Raji (cell line): Measurements from ENCODE around the gene RNU6-9.

ENCODE experiments used
- POLR2A ChIP-seq: IDR thresholded peaks from 2 replicates; pipeline ENCODE4 v1.6.1; 2011; ENCODE audit warnings: low read depth, low read length, control low read depth; ENCODE audit not compliant: insufficient read depth

RNU6-9 gene

DNA sequence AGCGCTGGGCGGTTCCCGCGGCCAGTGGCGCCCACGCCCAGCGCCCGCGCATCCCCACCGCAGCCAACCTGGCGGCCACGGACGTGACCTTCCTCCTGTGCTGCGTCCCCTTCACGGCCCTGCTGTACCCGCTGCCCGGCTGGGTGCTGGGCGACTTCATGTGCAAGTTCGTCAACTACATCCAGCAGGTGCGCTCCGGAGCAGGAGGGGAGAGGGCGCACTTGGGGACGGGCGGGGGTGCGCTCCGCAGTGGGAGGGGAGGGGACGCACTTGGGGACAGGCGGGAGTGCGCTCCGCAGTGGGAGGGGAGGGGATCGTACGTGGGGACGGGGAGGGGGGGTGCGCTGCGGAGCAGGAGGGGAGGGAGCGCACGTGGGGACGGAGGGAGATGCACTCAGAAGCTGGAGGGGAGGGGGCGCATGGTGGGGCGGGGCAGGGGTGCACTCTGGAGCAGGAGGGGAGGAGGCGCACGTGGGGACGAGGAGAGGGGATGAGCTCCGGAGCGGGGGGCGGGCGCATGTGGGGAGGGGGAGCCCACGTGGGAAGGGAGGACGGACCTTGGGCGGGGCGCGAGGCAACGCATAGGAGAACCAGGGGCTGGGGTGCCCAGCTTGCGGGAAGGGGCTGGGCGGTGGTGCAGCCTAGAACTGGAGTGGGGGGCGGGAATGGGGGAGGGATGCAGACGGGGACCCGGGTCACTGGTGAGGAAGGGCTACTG lies 25.4 kb downstream of the RNU6-9 start:
- no peak for TF ChIP-seq POLR2A

DNA sequence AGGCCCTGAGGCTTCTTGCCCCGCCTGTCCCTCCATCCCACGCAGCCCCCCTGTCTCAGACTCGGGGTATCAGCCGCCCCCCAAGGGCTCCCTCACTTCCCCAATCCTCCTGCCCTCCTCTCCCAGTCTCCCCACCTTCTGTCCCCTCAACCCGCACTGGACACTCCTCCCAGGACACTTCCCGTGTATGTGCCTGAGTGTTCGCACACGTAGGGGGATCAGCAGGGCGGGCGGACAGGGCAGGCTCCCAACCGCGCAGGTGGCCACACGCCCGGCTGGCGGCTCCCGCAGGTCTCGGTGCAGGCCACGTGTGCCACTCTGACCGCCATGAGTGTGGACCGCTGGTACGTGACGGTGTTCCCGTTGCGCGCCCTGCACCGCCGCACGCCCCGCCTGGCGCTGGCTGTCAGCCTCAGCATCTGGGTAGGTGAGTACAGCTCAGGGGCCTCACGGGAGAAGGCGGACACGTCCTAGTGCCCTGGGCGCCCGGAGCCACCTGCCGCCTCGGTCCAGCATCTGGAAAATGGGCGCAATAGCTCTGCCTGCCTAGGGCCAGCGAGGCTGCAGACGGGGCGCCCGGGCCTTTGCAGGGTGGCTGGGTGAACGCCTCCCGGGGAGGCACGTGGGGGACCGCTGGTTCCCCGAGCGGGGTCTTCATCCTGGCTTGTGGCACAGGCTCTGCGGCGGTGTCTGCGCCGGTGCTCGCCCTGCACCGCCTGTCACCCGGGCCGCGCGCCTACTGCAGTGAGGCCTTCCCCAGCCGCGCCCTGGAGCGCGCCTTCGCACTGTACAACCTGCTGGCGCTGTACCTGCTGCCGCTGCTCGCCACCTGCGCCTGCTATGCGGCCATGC lies 26.1 kb downstream of the RNU6-9 start:
- TF ChIP-seq POLR2A: no peak

DNA sequence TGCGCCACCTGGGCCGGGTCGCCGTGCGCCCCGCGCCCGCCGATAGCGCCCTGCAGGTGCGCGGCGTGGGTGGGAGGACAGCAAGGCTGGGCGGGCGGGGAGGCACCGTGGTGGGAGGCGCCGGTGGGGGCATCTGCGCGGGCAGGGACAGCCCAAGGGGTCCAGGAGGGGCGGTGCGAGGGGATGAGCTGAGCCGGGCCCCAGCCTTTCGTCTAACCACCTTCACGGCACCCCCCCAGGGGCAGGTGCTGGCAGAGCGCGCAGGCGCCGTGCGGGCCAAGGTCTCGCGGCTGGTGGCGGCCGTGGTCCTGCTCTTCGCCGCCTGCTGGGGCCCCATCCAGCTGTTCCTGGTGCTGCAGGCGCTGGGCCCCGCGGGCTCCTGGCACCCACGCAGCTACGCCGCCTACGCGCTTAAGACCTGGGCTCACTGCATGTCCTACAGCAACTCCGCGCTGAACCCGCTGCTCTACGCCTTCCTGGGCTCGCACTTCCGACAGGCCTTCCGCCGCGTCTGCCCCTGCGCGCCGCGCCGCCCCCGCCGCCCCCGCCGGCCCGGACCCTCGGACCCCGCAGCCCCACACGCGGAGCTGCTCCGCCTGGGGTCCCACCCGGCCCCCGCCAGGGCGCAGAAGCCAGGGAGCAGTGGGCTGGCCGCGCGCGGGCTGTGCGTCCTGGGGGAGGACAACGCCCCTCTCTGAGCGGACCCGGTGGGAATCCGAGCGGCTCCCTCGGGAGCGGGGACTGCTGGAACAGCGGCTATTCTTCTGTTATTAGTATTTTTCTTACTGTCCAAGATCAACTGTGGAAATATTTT lies 27.0 kb downstream of the RNU6-9 start:
- TF ChIP-seq POLR2A: no peak

DNA sequence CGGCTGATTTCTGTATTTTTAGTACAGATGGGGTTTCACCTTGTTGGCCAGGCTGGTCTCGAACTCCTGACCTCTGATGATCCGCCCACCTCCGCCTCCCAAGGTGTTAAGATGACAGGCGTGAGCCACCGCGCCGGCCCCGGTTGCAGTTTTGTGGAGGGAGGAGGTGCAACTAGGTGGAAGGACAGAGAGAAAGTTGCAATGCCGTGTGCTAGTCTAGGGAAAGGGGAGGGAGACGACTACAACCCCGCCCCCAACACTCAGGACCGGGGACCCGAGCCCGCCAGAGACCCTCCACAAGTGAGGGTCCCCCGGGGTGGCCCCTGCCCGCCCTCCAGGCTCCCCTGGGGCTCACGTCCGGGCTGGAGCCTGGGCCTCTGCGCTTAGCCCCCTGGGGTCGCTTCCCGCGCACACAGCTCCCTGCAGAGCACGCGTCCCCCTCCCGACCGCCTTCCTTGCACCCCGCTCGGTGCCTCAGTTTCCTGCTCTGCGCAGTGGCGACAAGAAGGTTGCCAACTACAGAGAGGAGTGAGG lies 31.3 kb downstream of the RNU6-9 start:
- no peak for TF ChIP-seq POLR2A

DNA sequence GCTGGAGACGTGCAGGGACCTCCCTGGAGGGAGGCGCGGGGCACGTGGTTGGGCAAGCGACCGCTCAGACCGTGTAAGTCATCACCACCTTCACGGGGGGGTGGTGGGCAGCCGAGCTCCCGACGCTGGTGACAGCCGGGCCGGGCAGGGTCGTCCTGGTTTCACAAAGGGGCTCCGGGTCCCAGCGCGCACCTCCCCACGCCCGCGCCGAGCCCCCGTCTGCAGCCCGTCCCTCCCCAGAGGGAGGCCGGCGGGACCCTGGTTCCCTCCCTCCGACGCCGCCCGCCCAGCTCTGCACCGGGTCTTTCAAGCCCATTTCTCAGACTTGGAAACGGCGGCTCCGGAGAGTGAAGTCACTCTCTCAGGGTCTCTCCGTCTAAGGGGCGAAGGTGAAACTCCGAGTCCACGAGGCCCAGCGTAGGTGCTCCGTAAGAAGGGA lies 31.8 kb downstream of the RNU6-9 start:
- TF ChIP-seq POLR2A: peak; percentile 41

DNA sequence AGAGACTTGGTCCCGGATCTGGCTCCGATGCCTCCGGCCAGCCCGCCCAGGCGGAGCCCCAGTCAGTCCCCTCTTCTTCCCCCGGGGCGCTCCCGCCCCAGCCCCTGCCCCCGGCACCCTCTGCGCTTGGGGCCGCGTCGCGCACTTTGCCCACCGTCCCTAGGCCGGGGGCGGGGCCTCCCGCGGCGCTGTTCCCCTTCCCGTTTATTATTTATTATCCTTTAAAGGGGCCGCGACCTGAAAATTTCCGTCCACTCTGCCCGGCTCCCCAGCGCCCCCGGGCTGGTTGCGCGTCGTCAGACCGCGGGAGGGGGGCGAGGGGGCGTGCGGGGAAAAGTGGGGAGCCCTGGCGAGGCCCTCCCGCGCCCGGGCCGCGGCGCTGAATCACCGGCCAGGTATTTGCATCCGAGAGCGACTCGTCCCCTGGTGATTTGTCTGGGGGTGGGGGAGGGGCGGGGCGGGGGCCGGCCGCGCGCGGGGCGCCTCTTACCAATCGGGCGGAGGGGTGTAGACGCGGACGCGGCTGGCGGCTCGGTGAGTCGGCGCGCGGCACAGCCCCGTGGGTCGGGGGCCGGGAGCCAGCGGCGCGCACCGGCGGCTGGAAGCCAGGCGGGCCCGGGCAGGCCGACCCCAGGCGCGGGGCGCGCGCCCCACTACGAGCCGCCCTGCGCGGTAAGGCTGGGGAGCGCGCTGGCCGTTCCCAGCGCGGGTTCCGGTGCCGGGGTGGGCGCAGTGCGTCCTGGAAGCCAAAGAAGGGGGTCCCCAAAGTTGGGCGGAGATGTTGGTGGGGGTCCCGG lies 32.4 kb downstream of the RNU6-9 start, which contains the start of gene ARID3A:
ARID3A (plus strand) TSS at position 510 of the 797 bp plus-strand sequence. CDS start 3,494 bp downstream, outside the sequence.
- TF ChIP-seq POLR2A: 0 out of 2 replicates have a peak, but pooled peaks have one; percentile 19

DNA sequence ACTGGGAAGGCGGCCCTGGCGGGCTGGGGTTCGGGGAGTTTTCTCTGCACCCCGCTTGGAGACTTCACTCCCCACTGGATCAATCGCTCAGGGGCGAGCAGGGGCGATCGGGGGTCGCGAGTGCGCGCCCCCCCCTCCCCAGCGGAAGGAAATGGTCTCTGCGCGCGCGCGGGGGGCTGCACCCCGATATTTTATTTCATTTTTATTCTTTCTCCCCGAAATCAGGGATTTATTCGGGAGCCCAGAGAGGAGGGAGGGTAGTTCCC lies 33.0 kb downstream of the RNU6-9 start:
- peak; percentile 2; the same call in 1 of the 2 replicates for TF ChIP-seq POLR2A

DNA sequence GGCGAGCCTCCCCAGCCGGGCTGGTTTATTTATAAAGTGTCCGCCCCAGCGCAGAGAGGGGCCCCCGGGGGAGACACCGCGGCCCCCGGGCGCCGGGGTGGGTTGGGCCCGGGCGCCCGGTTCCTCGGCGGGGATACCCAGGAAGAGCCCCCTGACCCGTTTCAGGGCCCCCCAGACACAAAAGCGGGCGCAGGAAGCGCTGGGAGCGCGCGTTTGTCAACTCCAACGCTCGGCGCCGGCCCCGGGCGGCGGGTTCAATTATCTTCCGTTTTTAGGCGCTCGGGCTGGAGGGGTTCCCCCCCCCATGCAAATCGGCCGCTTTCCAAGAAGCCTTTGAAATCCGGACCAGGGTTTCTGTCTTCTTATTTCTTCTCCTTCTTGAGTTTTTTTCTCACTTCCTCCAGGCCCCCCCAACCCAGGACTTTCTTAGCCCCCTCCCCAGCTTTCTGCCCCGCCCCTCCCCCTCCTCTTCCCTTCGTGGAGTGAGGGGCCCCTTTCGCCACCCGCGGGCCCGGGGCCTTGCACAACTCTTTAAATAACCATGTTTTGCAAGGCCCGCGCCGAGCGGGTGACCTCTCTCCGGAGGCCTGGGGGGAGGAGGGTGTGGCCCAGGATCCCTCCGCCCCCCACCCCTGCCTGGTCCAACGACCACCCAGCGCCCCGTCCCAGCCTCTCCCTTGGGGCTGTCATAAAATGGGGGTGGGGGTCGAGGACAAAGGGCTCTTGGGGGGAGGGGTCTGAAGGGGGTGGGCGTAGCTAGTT lies 33.5 kb downstream of the RNU6-9 start:
- no peak for TF ChIP-seq POLR2A

DNA sequence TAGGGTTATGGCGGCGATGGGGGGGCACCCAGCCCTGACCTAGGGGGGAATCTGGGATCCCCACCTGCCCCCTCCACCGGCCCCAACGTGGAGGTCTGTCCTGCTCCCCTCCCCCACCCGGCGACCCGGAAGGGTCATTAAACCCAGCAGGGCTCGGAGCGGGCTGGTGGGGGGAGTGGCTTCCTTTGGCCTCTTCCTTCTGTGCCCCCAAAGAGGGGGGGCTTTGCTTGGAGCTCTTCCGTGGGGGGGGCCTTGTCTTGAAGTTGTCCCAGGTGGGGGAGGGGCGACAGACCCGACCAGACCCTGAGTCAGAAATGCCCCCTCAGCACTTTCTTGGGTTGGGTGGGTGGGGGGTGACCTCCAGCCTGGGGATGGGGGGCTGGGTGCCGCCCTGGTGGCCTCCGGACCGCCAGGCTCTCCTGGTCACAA lies 34.1 kb downstream of the RNU6-9 start:
- TF ChIP-seq POLR2A: no peak

DNA sequence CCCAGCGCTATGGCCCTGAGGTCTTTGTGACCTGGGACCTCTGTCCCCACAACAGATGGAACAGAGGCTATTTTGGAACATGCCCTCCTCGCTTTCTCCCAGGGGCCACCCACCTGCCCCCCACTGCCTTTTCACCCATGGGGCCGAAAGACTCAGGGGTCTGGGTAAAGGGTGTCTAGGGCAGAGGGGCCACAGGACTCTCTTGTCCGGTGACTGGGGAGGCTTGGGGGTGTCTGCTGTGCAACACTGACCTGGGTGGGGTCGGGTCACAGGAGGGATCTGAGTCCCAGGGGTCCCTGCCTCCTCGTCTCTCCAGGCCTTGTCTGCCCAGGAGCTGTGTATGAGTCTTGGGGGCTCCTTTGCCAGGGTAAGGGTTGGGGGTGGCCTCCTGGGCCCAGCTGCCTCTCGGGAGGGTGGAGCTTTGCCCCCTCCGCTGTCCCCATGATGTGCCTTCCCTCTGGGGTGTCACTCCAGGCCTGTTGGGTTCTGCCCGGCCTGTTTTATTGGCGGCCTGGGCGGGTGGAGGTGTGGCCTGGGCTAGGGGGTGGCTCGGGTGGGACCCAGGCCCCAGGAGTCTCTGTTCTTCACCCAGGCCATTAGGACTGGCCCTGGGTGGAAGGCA lies 34.6 kb downstream of the RNU6-9 start:
- no peak for TF ChIP-seq POLR2A

DNA sequence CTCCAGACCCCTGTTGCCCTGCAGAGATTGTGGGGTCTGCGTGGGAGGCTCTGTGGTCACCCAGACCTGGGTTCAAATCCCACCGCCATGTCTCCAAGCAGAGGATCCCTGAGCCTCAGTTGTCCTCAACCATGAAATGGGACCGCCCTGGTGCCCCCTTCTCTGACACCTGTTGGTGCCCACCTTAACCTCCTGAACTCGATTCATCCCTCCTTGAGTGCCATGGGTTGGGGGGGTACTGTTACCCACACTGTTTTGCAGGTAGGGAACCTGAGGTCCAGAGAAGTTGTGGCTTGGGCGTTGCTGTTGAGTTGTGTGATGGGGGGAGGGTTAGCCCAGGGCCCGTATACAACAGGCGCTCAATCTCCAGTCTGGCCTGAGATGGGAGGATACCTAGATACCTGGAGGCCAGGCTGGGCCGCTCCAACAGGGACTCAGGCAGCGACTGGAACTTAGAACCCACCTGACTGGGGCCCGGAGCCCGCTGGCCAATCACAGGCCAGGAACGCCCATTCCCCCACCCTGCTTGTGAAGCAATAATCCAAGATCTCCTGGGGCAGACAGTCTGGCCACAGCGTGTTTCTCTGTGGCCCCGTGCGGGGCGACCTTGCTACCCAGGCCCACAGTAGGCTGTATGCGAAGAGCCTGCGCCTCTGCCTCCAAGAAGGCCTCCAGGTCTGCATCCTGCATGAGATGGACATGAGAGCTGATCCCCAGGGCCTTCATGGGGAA lies 35.4 kb downstream of the RNU6-9 start:
- no peak for TF ChIP-seq POLR2A

DNA sequence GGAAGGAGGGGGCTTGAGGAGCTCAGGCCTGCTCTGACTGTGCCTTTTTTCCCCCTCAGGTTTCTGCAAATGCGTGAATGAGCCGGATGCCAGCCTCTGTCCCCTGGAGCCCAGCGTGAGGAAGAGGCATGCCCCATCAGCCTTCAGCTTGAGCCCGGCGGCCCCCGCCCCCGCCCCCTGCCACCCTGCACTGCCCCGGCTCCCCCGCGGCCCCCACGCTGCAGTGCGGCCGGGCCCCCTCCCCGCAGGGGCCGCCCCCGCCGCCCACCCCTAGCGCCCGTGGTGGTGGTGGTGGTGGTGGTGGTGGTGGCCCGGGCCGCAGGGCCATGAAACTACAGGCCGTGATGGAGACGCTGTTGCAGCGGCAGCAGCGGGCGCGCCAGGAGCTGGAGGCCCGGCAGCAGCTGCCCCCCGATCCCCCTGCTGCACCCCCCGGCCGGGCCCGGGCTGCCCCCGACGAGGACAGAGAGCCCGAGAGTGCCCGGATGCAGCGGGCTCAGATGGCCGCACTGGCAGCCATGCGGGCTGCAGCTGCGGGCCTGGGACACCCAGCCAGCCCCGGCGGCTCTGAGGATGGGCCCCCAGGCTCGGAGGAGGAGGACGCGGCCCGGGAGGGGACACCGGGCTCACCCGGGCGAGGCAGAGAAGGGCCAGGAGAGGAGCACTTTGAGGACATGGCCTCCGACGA lies 36.1 kb downstream of the RNU6-9 start:
- no peak for TF ChIP-seq POLR2A

DNA sequence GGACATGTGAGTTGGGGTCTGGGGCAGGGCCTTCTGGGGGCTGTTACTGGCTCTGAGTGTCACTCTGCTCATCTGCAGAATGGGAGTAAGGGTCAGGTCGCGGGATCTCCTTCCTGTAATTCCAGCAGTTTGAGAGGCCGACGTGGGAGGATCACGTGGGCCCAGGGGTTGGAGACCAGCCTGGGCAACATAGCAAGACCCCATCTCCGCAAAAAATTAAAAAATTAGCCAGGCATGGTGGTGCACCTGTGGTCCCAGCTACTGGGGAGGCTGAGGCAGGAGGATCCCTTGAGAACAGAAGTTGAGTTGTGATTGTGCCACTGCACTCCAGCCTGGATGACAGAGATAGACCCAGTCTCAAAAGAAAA lies 36.6 kb downstream of the RNU6-9 start:
- no peak for TF ChIP-seq POLR2A
